HG03457 (cell line): ENCODE measurements around the gene CD8B2.
"Not testable (repeated sequence)": the region's sequence is repeated elsewhere in the genome, so short reads cannot be mapped to it uniquely, and the experiment has no call there.

ENCODE experiments used
- ATAC-seq: cut with Tn5 transposase; IDR thresholded peaks from one replicate; pipeline ENCODE4 v1.9.1; 2021; ENCODE audit warnings: moderate number of reproducible peaks; ENCODE audit not compliant: unreplicated experiment

CD8B2 gene

GRCh38 chr2:106486551-106487385, at the start of gene CD8B2:
Gene CD8B2 (plus strand): TSS chr2:106487364. CDS start chr2:106487427, 63 bp downstream.
- ATAC-seq: not testable (repeated sequence)

GRCh38 chr2:106461882-106462281, 25.3 kb upstream of the CD8B2 start:
- not testable (repeated sequence) for ATAC-seq

- not testable (repeated sequence) for ATAC-seq
Measured at GRCh38 chr2:106467516-106467915, 19.6 kb upstream of the CD8B2 start.

- not testable (repeated sequence) for ATAC-seq
Measured at GRCh38 chr2:106468107-106468506, 19.1 kb upstream of the CD8B2 start, which contains the start of gene RGPD3. Gene RGPD3 (minus strand): TSS chr2:106468413. CDS start chr2:106468288, 125 bp downstream.

- not testable (repeated sequence) for ATAC-seq
Measured at GRCh38 chr2:106470658-106471057, 16.5 kb upstream of the CD8B2 start.

- ATAC-seq: not testable (repeated sequence)
Measured at GRCh38 chr2:106477647-106478046, 9.5 kb upstream of the CD8B2 start.

GRCh38 chr2:106479563-106479962, 7.6 kb upstream of the CD8B2 start:
- not testable (repeated sequence) for ATAC-seq

- ATAC-seq: not testable (repeated sequence)
Measured at GRCh38 chr2:106487386-106488191, 425 bp downstream of the CD8B2 start.

- ATAC-seq: not testable (repeated sequence)
Measured at GRCh38 chr2:106489701-106490100, 2.5 kb downstream of the CD8B2 start.

- ATAC-seq: not testable (repeated sequence)
Measured at GRCh38 chr2:106492399-106492798, 5.2 kb downstream of the CD8B2 start.

- not testable (repeated sequence) for ATAC-seq
Measured at GRCh38 chr2:106492913-106493312, 5.7 kb downstream of the CD8B2 start.

- ATAC-seq: not testable (repeated sequence)
Measured at GRCh38 chr2:106498549-106498948, 11.4 kb downstream of the CD8B2 start.

- not testable (repeated sequence) for ATAC-seq
Measured at GRCh38 chr2:106500350-106500749, 13.2 kb downstream of the CD8B2 start.

- not testable (repeated sequence) for ATAC-seq
Measured at GRCh38 chr2:106502351-106502750, 15.2 kb downstream of the CD8B2 start.

GRCh38 chr2:106504192-106504591, 17.0 kb downstream of the CD8B2 start:
- not testable (repeated sequence) for ATAC-seq

GRCh38 chr2:106504787-106505186, 17.6 kb downstream of the CD8B2 start:
- ATAC-seq: not testable (repeated sequence)

- not testable (repeated sequence) for ATAC-seq
Measured at GRCh38 chr2:106506002-106506687, 19.0 kb downstream of the CD8B2 start.

- ATAC-seq: not testable (repeated sequence)
Measured at GRCh38 chr2:106508660-106509373, 21.7 kb downstream of the CD8B2 start.

GRCh38 chr2:106509374-106509770, 22.2 kb downstream of the CD8B2 start:
- ATAC-seq: not testable (repeated sequence)

- not testable (repeated sequence) for ATAC-seq
Measured at GRCh38 chr2:106510791-106511190, 23.6 kb downstream of the CD8B2 start.
